CD8-positive, alpha-beta memory T cell (primary cell): Measurements from ENCODE around the gene GAB2. TPM values are rescaled to one million over a fixed set of nuclear protein-coding genes. Genes with fewer than 3 reads are reported as not detected.

Experiments used
- CTCF ChIA-PET: fragments of 350-600 bp; sonication (Branson Sonifier 250); formaldehyde crosslinking; loops from one replicate; lab custom pipeline; 2021; ENCODE audit warnings: antibody characterized with exemption; lab: Charles Lee
- POLR2A ChIA-PET: fragments of 350-600 bp; sonication (Branson Sonifier 250); formaldehyde crosslinking; loops from one replicate; lab custom pipeline; 2021; ENCODE audit warnings: antibody characterized with exemption; lab: Charles Lee
- DNase-seq, 5 donors: peaks; one replicate each; pipeline versions ENCODE4 v3.0.0 to v3.0.0-alpha.2; 2020 to 2022; ENCODE audit warnings: mixed read lengths in 1 of 5
- H3K27ac ChIP-seq: one replicate; pipeline ENCODE4 v1.7.0; 2013; ENCODE audit warnings: low read depth, mild to moderate bottlenecking, low read length, moderate library complexity
- H3K27me3 ChIP-seq: 2 replicates; pipeline ENCODE4 v1.7.0; 2013; ENCODE audit warnings: low read length, mild to moderate bottlenecking; ENCODE audit not compliant: insufficient read depth, poor library complexity, severe bottlenecking
- H3K36me3 ChIP-seq: 2 replicates; pipeline ENCODE4 v1.7.0; 2013; ENCODE audit warnings: mild to moderate bottlenecking, low read length, moderate library complexity; ENCODE audit not compliant: insufficient read depth
- H3K4me1 ChIP-seq: 2 replicates; pipeline ENCODE4 v1.7.0; 2013; ENCODE audit warnings: mild to moderate bottlenecking, low read length, moderate library complexity; ENCODE audit not compliant: insufficient read depth
- H3K4me3 ChIP-seq: 2 replicates; pipeline ENCODE4 v1.7.0; 2013; ENCODE audit warnings: mild to moderate bottlenecking, low read length
- H3K9me3 ChIP-seq: 2 replicates; pipeline ENCODE4 v1.7.0; 2013; ENCODE audit warnings: mild to moderate bottlenecking, low read length
- H3K27ac Mint-ChIP-seq, 8 donors: one replicate each; pipeline ENCODE4 v1.8.0; 2020 to 2021; ENCODE audit warnings: mixed read lengths in 8 of 8, mild to moderate bottlenecking in 6 of 8, inconsistent platforms in 3 of 8, moderate library complexity in 3 of 8
- H3K27me3 Mint-ChIP-seq, 2 donors: one replicate each; pipeline ENCODE4 v1.8.0; 2020 to 2021; ENCODE audit warnings: mixed read lengths in 2 of 2, mild to moderate bottlenecking in 1 of 2, moderate library complexity in 1 of 2
- H3K36me3 Mint-ChIP-seq, 3 donors: one replicate each; pipeline ENCODE4 v1.8.0; 2020 to 2021; ENCODE audit warnings: mixed read lengths in 3 of 3, inconsistent platforms in 1 of 3, mild to moderate bottlenecking in 1 of 3
- H3K4me1 Mint-ChIP-seq, 3 donors: one replicate each; pipeline ENCODE4 v1.8.0; 2020 to 2021; ENCODE audit warnings: mixed read lengths in 3 of 3, inconsistent platforms in 1 of 3, mild to moderate bottlenecking in 1 of 3
- H3K4me3 Mint-ChIP-seq, 7 donors: one replicate each; pipeline ENCODE4 v1.8.0; 2020 to 2021; ENCODE audit warnings: mixed read lengths in 7 of 7, mild to moderate bottlenecking in 6 of 7, moderate library complexity in 4 of 7, inconsistent platforms in 2 of 7
- H3K9me3 Mint-ChIP-seq, 5 donors: one replicate each; pipeline ENCODE4 v1.8.0; 2020 to 2022; ENCODE audit warnings: mixed read lengths in 5 of 5, mild to moderate bottlenecking in 3 of 5, moderate library complexity in 2 of 5, inconsistent platforms in 1 of 5
- polyA plus RNA-seq: library from polyadenylated mRNA; unstranded; fragments of 300-500 nt; fragmentation: Illumina TruSeq; gene quantifications from one replicate; pipeline ENCODE4 v1.2.3, GENCODE V29; 2021
- total RNA-seq, 2 experiments: library from RNA; stranded (reverse); gene quantifications; one replicate each; pipeline ENCODE4 v1.2.3, GENCODE V29; 2021

The GAB2 gene
- total and polyA plus RNA-seq, 3 experiments from 2014 or later, result 2.9 to 4.3 TPM; not detected in 1

DNA sequence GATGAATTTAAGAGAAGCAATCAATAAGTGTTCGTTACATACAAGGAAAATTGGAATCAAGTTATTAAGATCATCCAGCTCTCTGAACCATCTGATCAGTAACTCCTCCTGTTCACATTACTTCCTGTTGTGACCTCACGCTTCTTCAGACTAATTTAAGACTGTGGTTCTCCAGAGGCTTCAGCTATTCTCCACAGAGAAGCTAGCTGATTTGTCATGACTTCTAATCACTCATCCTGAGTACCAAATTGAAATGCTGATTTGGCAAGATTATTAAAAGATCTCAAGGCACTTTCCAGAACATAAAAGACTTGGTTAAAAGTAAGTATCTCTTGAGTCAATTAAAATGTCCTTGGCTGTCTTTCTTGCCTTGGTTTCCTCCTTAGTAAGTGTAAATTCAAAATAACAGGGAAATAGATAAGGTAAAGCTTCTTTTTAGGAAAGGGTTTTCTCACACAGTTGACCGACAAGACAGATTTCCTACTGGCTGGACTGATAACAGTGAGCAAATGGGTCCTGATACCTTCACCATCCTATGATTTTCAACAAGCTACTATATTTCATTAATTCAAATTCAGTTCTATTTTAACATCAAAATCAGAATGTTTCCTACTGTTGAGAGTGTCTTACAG is 38.5 kb downstream of the GAB2 start:
- Mint-ChIP-seq H3K36me3 (peaks cover 0 to 25% (median 0%) of the 10 kb centered on the region in 3 donors), H3K4me3 (no peak overlapping the region)
- H3K27ac ChIP-seq, result no peak overlapping the region

GRCh38 chr11:78377625-78378418 is 39.8 kb downstream of the GAB2 start:
- Histone ChIP-seq H3K4me3 (no peak overlapping the region), H3K9me3 (no peaks in the 10 kb centered on the region), H3K27ac (no peak overlapping the region), H3K36me3 (no peaks in the 10 kb centered on the region), H3K27me3 (no peaks in the 10 kb centered on the region), H3K4me1 (no peaks in the 10 kb centered on the region)
- Mint-ChIP-seq H3K27me3 (peaks cover 7 to 14% of the 10 kb centered on the region in 2 donors), H3K27ac (no peak overlapping the region), H3K36me3 (peaks cover 0 to 19% (median 0%) of the 10 kb centered on the region in 3 donors), H3K4me1 (peaks cover 0 to 10% (median 4%) of the 10 kb centered on the region in 3 donors), H3K9me3 (peaks cover 0 to 6% (median 3%) of the 10 kb centered on the region in 5 donors), H3K4me3 (no peak overlapping the region)
- CTCF ChIA-PET, result no interaction called here
- POLR2A ChIA-PET, result no interaction called here
- no peak for DNase-seq

More for the DNA sequence above, 38.5 kb downstream of the GAB2 start:
- H3K36me3 ChIP-seq, result no peaks in the 10 kb centered on the region
- ChIA-PET CTCF (no interaction called here), POLR2A (no interaction called here)
- peaks cover 0 to 11% (median 3%) of the 10 kb centered on the region in 5 donors for H3K9me3 Mint-ChIP-seq
- no peak overlapping the region for H3K27ac Mint-ChIP-seq
- no peaks in the 10 kb centered on the region for H3K9me3 ChIP-seq
- no peaks in the 10 kb centered on the region for H3K4me1 ChIP-seq
- peaks cover 7 to 14% of the 10 kb centered on the region in 2 donors for H3K27me3 Mint-ChIP-seq
- no peak overlapping the region for H3K4me3 ChIP-seq
- H3K27me3 ChIP-seq, result no peaks in the 10 kb centered on the region
- no peak for DNase-seq
- peaks cover 0 to 10% (median 4%) of the 10 kb centered on the region in 3 donors for H3K4me1 Mint-ChIP-seq

GRCh38 chr11:78376858-78377257 is 40.8 kb downstream of the GAB2 start:
- peaks cover 0 to 10% (median 4%) of the 10 kb centered on the region in 3 donors for H3K4me1 Mint-ChIP-seq
- Histone ChIP-seq H3K9me3 (no peaks in the 10 kb centered on the region), H3K4me1 (no peaks in the 10 kb centered on the region), H3K27me3 (no peaks in the 10 kb centered on the region), H3K36me3 (no peaks in the 10 kb centered on the region), H3K4me3 (no peak overlapping the region), H3K27ac (no peak overlapping the region)
- H3K9me3 Mint-ChIP-seq, result peaks cover 0 to 4% (median 3%) of the 10 kb centered on the region in 5 donors
- H3K27ac Mint-ChIP-seq, result no peak overlapping the region
- DNase-seq, result no peak
- ChIA-PET CTCF (no interaction called here), POLR2A (no interaction called here)
- H3K4me3 Mint-ChIP-seq, result no peak overlapping the region
- H3K27me3 Mint-ChIP-seq, result peaks cover 4 to 10% of the 10 kb centered on the region in 2 donors
- H3K36me3 Mint-ChIP-seq, result peaks cover 0 to 14% (median 0%) of the 10 kb centered on the region in 3 donors

DNA sequence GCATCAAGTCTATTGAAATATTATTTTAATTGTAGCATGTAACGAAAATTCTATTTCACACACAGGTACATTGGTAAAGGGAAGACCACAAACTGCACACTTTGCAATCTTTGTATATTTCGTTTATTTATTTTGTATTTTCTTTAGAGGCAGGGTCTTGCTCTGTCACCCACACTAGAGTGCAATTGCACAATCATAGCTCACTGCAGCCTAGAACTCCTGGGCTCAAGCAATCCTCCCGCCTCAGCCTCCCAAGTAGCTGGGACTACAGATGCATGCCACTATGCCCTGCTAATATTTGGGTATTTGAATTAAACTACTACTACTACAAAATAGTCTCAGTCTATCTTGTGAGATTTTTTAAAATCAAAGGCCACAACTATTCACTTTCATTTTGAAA is 42.7 kb downstream of the GAB2 start:
- no peak for DNase-seq
- CTCF ChIA-PET, result interaction anchor here (1.1 kb wide), 1 partner anchor 10 kb away, joined by 3 read pairs; no protein-coding TSS in a partner anchor
- Histone ChIP-seq H3K27ac (no peak overlapping the region), H3K36me3 (no peaks in the 10 kb centered on the region), H3K4me3 (no peak overlapping the region), H3K27me3 (no peaks in the 10 kb centered on the region), H3K4me1 (no peaks in the 10 kb centered on the region), H3K9me3 (no peaks in the 10 kb centered on the region)
- peaks cover 0 to 11% (median 0%) of the 10 kb centered on the region in 3 donors for H3K36me3 Mint-ChIP-seq
- peaks cover 0 to 10% (median 4%) of the 10 kb centered on the region in 3 donors for H3K4me1 Mint-ChIP-seq
- H3K9me3 Mint-ChIP-seq, result peaks cover 0 to 4% (median 3%) of the 10 kb centered on the region in 5 donors
- no peak overlapping the region for H3K4me3 Mint-ChIP-seq
- H3K27ac Mint-ChIP-seq, result no peak overlapping the region
- peaks cover 3 to 4% of the 10 kb centered on the region in 2 donors for H3K27me3 Mint-ChIP-seq
- POLR2A ChIA-PET, result no interaction called here

DNA sequence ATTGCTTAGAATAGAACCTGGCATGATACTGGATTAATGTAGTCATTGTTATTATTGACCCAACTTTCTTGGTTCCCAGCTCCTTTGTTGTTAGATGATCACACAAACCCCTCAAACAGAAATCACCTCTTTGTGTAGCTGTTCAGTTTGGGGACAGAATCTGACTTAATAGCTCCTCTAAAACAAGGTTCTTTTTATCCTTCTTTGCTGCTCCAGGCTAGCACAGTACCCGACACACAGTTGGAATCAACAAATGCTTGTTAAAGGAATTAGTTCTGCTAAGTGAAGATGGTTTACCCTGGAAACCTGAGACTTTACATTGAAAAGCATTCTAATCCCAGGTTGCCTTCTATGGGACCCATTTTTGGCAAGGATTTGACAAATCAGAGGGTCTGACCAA is 43.9 kb downstream of the GAB2 start:
- Histone ChIP-seq H3K36me3 (no peaks in the 10 kb centered on the region), H3K9me3 (no peaks in the 10 kb centered on the region), H3K4me1 (no peaks in the 10 kb centered on the region), H3K27ac (no peak overlapping the region), H3K4me3 (no peak overlapping the region), H3K27me3 (no peaks in the 10 kb centered on the region)
- CTCF ChIA-PET, result no interaction called here
- Mint-ChIP-seq H3K27me3 (peaks cover 3 to 4% of the 10 kb centered on the region in 2 donors), H3K27ac (no peak overlapping the region), H3K9me3 (peaks cover 0 to 4% (median 3%) of the 10 kb centered on the region in 5 donors), H3K36me3 (peaks cover 0 to 4% (median 0%) of the 10 kb centered on the region in 3 donors), H3K4me3 (no peak overlapping the region), H3K4me1 (peaks cover 0 to 3% (median 0%) of the 10 kb centered on the region in 3 donors)
- POLR2A ChIA-PET, result no interaction called here
- no peak for DNase-seq

GRCh38 chr11:78372114-78372768 is 45.4 kb downstream of the GAB2 start:
- Histone ChIP-seq H3K27ac (no peak overlapping the region), H3K27me3 (no peaks in the 10 kb centered on the region), H3K9me3 (no peaks in the 10 kb centered on the region), H3K4me1 (no peaks in the 10 kb centered on the region), H3K4me3 (no peak overlapping the region), H3K36me3 (no peaks in the 10 kb centered on the region)
- H3K27ac Mint-ChIP-seq, result no peak overlapping the region
- DNase-seq, result no peak
- peaks cover 0 to 4% (median 3%) of the 10 kb centered on the region in 5 donors for H3K9me3 Mint-ChIP-seq
- no peaks in the 10 kb centered on the region for H3K4me1 Mint-ChIP-seq
- ChIA-PET POLR2A (no interaction called here), CTCF (no interaction called here)
- no peak overlapping the region for H3K4me3 Mint-ChIP-seq
- H3K27me3 Mint-ChIP-seq, result peaks cover 0 to 2% of the 10 kb centered on the region in 2 donors
- no peaks in the 10 kb centered on the region for H3K36me3 Mint-ChIP-seq

GRCh38 chr11:78371221-78371891 is 46.3 kb downstream of the GAB2 start:
- Histone ChIP-seq H3K4me3 (no peak overlapping the region), H3K4me1 (no peaks in the 10 kb centered on the region), H3K36me3 (no peaks in the 10 kb centered on the region), H3K9me3 (no peaks in the 10 kb centered on the region), H3K27me3 (no peaks in the 10 kb centered on the region), H3K27ac (no peak overlapping the region)
- CTCF ChIA-PET, result no interaction called here
- Mint-ChIP-seq H3K4me1 (no peaks in the 10 kb centered on the region), H3K27me3 (peaks cover 0 to 2% of the 10 kb centered on the region in 2 donors), H3K36me3 (no peaks in the 10 kb centered on the region), H3K27ac (no peak overlapping the region), H3K9me3 (peaks cover 0 to 3% (median 0%) of the 10 kb centered on the region in 5 donors), H3K4me3 (no peak overlapping the region)
- DNase-seq, result no peak
- POLR2A ChIA-PET, result interaction anchor here (0.6 kb wide), 1 partner anchor 29 kb away, joined by 6 read pairs; no protein-coding TSS in a partner anchor
